Neutrophil (primary cell): ENCODE results near the gene PLPPR5.

Experiments used
- H3K27ac ChIP-seq: fragments of 200-600 bp; sonication (generic); 2 replicates; pipeline ENCODE4 v1.5.1; 2016; ENCODE audit warnings: mild to moderate bottlenecking, moderate library complexity
- H3K27me3 ChIP-seq: fragments of 200-600 bp; sonication (generic); 2 replicates; pipeline ENCODE4 v1.6.0; 2016; ENCODE audit warnings: mild to moderate bottlenecking
- H3K36me3 ChIP-seq: fragments of 200-600 bp; sonication (generic); 2 replicates; pipeline ENCODE4 v1.5.1; 2017
- H3K4me1 ChIP-seq, 2 experiments: fragments of 200-600 bp in 1 of 2; sonication (generic) in 1 of 2; 1 replicate in 1 of 2; 2 replicates in 1 of 2; pipeline versions ENCODE4 v1.5.1 to v1.6.1; 2013 to 2016; ENCODE audit warnings: low read depth in 1 of 2, low read length in 1 of 2, mild to moderate bottlenecking in 1 of 2, moderate library complexity in 1 of 2; ENCODE audit not compliant: control insufficient read depth in 1 of 2, insufficient read depth in 1 of 2
- H3K4me3 ChIP-seq, 2 experiments: fragments of 200-600 bp in 1 of 2; sonication (generic) in 1 of 2; 1 replicate in 1 of 2; 2 replicates in 1 of 2; pipeline ENCODE4 v1.5.1; 2013 to 2016; ENCODE audit warnings: low read depth in 1 of 2, low read length in 1 of 2, mild to moderate bottlenecking in 1 of 2, moderate library complexity in 1 of 2
- H3K9me3 ChIP-seq: fragments of 200-600 bp; sonication (generic); 2 replicates; pipeline ENCODE4 v1.5.1; 2016
- TF ChIP-seq, protein P1 (sequence below): fragments of 200-600 bp; sonication (generic); IDR thresholded peaks from 2 replicates; pipeline ENCODE4 v1.5.1; 2016; ENCODE audit warnings: antibody characterized with exemption

PLPPR5 gene

DNA sequence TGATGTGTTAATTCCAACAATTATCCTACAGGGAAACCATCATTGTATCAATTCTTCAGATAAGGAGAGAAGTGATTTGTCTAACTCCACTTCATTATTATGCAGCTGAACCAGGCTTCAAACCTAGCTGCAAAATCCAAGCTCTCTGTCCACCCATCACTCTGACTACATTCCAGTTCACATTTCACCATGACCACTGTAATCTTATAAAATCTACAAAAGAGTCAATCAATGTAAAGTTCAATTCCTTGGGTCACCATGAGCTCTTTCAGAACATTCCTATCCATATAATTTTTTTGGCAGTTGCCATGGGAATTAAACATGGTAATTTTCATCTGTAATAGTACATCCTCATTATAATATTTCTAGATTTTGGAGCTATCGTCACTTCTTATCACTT, 100.9 kb downstream of the PLPPR5 start:
- no peaks in the 10 kb centered on the region for H3K4me1 ChIP-seq
- TF ChIP-seq, protein P1, sequence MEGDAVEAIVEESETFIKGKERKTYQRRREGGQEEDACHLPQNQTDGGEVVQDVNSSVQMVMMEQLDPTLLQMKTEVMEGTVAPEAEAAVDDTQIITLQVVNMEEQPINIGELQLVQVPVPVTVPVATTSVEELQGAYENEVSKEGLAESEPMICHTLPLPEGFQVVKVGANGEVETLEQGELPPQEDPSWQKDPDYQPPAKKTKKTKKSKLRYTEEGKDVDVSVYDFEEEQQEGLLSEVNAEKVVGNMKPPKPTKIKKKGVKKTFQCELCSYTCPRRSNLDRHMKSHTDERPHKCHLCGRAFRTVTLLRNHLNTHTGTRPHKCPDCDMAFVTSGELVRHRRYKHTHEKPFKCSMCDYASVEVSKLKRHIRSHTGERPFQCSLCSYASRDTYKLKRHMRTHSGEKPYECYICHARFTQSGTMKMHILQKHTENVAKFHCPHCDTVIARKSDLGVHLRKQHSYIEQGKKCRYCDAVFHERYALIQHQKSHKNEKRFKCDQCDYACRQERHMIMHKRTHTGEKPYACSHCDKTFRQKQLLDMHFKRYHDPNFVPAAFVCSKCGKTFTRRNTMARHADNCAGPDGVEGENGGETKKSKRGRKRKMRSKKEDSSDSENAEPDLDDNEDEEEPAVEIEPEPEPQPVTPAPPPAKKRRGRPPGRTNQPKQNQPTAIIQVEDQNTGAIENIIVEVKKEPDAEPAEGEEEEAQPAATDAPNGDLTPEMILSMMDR, result no peak
- no peaks in the 10 kb centered on the region for H3K27me3 ChIP-seq
- no peak overlapping the region for H3K4me3 ChIP-seq
- H3K27ac ChIP-seq, result no peak overlapping the region
- H3K9me3 ChIP-seq, result no peaks in the 10 kb centered on the region
- H3K36me3 ChIP-seq, result no peaks in the 10 kb centered on the region

DNA sequence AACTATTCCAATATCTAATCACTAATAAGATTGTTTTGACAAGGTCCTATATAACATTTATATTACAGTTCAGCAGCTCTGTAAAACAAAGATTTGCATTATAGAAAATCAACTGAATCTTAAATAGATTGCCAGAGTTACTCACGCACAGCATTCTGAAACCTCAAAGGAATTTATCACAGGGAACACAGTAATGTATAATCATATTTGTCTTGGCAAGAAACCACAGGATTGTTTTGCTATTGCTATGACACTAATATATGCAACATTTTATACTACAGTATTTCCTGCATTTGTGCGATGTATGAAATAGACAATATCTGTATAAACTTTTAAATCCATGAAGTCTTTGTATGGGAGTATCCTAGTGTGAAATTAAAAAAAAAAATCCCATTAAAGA, 101.4 kb downstream of the PLPPR5 start:
- Histone ChIP-seq H3K36me3 (no peaks in the 10 kb centered on the region), H3K4me1 (no peaks in the 10 kb centered on the region), H3K27me3 (no peaks in the 10 kb centered on the region), H3K4me3 (no peak overlapping the region), H3K9me3 (no peaks in the 10 kb centered on the region), H3K27ac (no peak overlapping the region)
- TF ChIP-seq, protein P1, result no peak

DNA sequence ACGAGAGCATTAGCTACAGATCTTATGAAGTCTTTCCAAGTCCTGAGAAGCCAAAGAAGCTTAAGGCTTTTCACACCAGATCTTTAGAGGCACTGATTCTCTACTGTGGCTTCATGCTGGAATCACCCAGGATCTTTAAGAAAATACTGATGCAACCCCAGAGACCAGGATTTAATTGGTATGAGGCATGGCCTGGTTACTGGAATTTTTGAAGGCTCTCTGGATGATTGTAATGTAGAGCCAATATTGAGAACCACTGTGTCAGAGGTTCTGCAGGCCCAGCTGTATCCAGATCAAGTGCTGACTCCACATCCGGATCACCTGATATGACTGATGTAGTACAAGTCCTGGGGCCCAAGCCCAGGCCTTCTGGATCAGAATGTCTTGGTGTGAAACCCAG, 105.7 kb downstream of the PLPPR5 start:
- no peaks in the 10 kb centered on the region for H3K36me3 ChIP-seq
- TF ChIP-seq, protein P1, result no peak
- no peaks in the 10 kb centered on the region for H3K9me3 ChIP-seq
- no peaks in the 10 kb centered on the region for H3K4me1 ChIP-seq
- no peaks in the 10 kb centered on the region for H3K27me3 ChIP-seq
- no peak overlapping the region for H3K4me3 ChIP-seq
- no peak overlapping the region for H3K27ac ChIP-seq

DNA sequence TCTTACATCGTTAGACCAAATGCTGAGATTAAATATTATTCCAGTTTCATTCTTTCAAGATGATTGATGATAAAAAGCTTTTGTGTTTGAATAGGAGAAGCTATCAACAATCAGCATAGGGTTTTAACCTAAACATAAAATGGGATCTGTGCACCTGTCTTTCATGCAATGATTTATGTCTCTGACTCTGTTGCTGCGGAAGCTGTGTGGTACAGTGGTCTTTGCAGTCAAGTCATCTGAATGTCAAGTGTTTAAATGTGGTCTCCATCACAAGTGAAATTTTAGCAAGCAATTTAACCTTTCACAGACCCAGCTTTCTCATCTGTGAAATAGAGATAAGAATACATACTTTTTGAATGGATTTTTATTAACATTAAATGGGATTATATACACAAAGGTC, 107.2 kb downstream of the PLPPR5 start:
- no peak overlapping the region for H3K27ac ChIP-seq
- H3K27me3 ChIP-seq, result no peaks in the 10 kb centered on the region
- H3K36me3 ChIP-seq, result no peaks in the 10 kb centered on the region
- H3K4me1 ChIP-seq, result peaks cover 0 to under 1% of the 10 kb centered on the region in 2 experiments
- no peaks in the 10 kb centered on the region for H3K9me3 ChIP-seq
- TF ChIP-seq, protein P1, result no peak
- H3K4me3 ChIP-seq, result no peak overlapping the region

DNA sequence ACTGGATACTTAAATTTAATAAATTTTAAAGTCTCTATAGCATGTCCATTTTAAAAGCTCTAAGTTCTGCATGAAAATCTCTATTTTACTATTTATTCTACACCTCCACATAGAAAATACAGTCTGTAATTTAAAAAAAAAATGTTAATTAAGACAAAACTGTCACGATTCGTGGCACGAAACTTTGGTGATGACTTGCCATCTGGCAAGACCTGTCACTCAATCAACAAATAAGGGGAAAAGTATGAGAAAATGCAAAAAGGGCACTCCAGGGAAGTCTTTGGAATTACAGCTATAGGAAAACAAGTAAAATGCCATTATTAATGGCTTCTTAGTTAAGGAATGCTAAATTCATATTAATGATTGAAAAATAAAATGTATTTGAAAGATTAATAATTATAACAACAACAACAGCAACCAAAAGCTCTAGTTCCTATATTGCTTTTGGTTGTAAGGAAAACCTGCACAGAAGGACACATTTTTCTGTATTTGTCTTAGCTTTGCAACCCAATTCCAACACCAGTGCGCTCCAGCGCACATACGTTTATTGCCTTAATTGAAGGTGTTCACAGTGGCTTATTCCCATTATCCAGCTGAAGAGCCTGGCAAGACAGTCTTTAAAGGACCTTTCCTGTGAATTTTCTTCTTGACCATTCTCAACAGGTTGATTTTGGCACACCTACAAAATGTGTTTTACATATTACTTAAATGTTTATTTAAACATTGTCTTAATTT, 107.8 kb downstream of the PLPPR5 start:
- H3K36me3 ChIP-seq, result no peaks in the 10 kb centered on the region
- TF ChIP-seq, protein P1, result no peak
- H3K4me1 ChIP-seq, result peaks cover 0 to 6% of the 10 kb centered on the region in 2 experiments
- no peak overlapping the region for H3K27ac ChIP-seq
- no peaks in the 10 kb centered on the region for H3K9me3 ChIP-seq
- H3K4me3 ChIP-seq, result no peak overlapping the region
- H3K27me3 ChIP-seq, result no peaks in the 10 kb centered on the region
